OCI-LY3 (cell line): ENCODE measurements around the gene PLEKHA8.

Experiments
- H2AFZ ChIP-seq: fragments of 200-600, 300-600 bp; shearing (Covaris generic); 2 replicates; pipeline ENCODE4 v1.6.0; 2014; ENCODE audit warnings: antibody characterized with exemption, low read depth, low read length
- H3K27ac ChIP-seq: fragments of 200-600, 300-600 bp; sonication (generic); 2 replicates; pipeline ENCODE4 v1.5.1; 2014; ENCODE audit warnings: mild to moderate bottlenecking, low read length, moderate library complexity, mixed read lengths
- H3K27me3 ChIP-seq: fragments of 200-600, 300-600 bp; sonication (generic); 2 replicates; pipeline ENCODE4 v1.6.1; 2014; ENCODE audit warnings: low read depth, low read length, mixed read lengths
- H3K36me3 ChIP-seq: fragments of 200-600, 300-600 bp; sonication (generic); replicated peaks from 2 replicates; pipeline ENCODE3; 2014; ENCODE audit warnings: low read depth, low read length, mixed read lengths
- H3K4me1 ChIP-seq: fragments of 300-600, 200-600 bp; sonication (generic); 2 replicates; pipeline ENCODE4 v1.6.1; 2014; ENCODE audit warnings: low read length, mixed read lengths
- H3K4me2 ChIP-seq: fragments of 200-600, 300-600 bp; sonication (generic); 2 replicates; pipeline ENCODE4 v1.6.1; 2014; ENCODE audit warnings: low read length, mixed read lengths
- H3K4me3 ChIP-seq: fragments of 300-600, 200-600 bp; sonication (generic); 2 replicates; pipeline ENCODE4 v1.5.1; 2014; ENCODE audit warnings: antibody characterized with exemption, mild to moderate bottlenecking, low read length, moderate library complexity
- H3K79me2 ChIP-seq: fragments of 300-600, 200-600 bp; shearing (Covaris generic); 2 replicates; pipeline ENCODE4 v1.6.1; 2014; ENCODE audit warnings: mild to moderate bottlenecking, low read length, mixed read lengths
- H3K9ac ChIP-seq: fragments of 300-600, 200-600 bp; shearing (Covaris generic); 2 replicates; pipeline ENCODE4 v1.6.0; 2014; ENCODE audit warnings: mild to moderate bottlenecking, low read length, moderate library complexity
- H3K9me3 ChIP-seq: fragments of 200-600, 300-600 bp; shearing (Covaris generic); 2 replicates; pipeline ENCODE4 v1.6.1; 2014; ENCODE audit warnings: low read length, mixed read lengths; ENCODE audit not compliant: insufficient read depth
- H4K20me1 ChIP-seq: fragments of 200-600, 300-600 bp; sonication (generic); 2 replicates; pipeline ENCODE4 v1.6.1; 2016; ENCODE audit warnings: low read length, mixed read lengths; ENCODE audit not compliant: insufficient read depth
- CTCF ChIP-seq: fragments of 200-600, 300-600 bp; sonication (generic); IDR thresholded peaks from 2 replicates; pipeline ENCODE4 v1.5.1; 2014; ENCODE audit warnings: antibody characterized with exemption, low read length, low read depth
- EZH2phosphoT487 ChIP-seq: fragments of 200-600 bp; shearing (Covaris generic); IDR thresholded peaks from 2 replicates; pipeline ENCODE4 v1.6.1; 2018; ENCODE audit warnings: antibody characterized with exemption, mixed run types, low read depth

Gene PLEKHA8

GRCh38 chr7:30032310-30033125 lies 4.3 kb downstream of the PLEKHA8 start:
- H3K27ac ChIP-seq, result no peak overlapping the region
- H3K9me3 ChIP-seq, result no peaks in the 10 kb centered on the region
- H3K4me1 ChIP-seq, result peaks cover 20% of the 10 kb centered on the region
- no peak overlapping the region for H2AFZ ChIP-seq
- TF ChIP-seq EZH2phosphoT487 (no peak), CTCF (no peak)
- no peaks in the 10 kb centered on the region for H3K27me3 ChIP-seq
- peaks cover 41% of the 10 kb centered on the region for H3K79me2 ChIP-seq
- peak overlapping the region; percentile 30 for H3K4me2 ChIP-seq
- H3K9ac ChIP-seq, result no peak overlapping the region
- peaks cover 33% of the 10 kb centered on the region for H4K20me1 ChIP-seq
- H3K4me3 ChIP-seq, result no peak overlapping the region
- H3K36me3 ChIP-seq, result peaks cover 3% of the 10 kb centered on the region

- H3K36me3 ChIP-seq, result peaks cover 3% of the 10 kb centered on the region
- H3K79me2 ChIP-seq, result peaks cover 31% of the 10 kb centered on the region
- H3K9ac ChIP-seq, result no peak overlapping the region
- H2AFZ ChIP-seq, result no peak overlapping the region
- peaks cover 18% of the 10 kb centered on the region for H3K4me1 ChIP-seq
- TF ChIP-seq CTCF (no peak), EZH2phosphoT487 (no peak)
- H3K27me3 ChIP-seq, result no peaks in the 10 kb centered on the region
- H3K9me3 ChIP-seq, result no peaks in the 10 kb centered on the region
- H4K20me1 ChIP-seq, result peaks cover 34% of the 10 kb centered on the region
- H3K4me3 ChIP-seq, result no peak overlapping the region
- H3K4me2 ChIP-seq, result no peak overlapping the region
- no peak overlapping the region for H3K27ac ChIP-seq
These were observed 6.3 kb downstream of the PLEKHA8 start for GRCh38 chr7:30034501-30034900.

GRCh38 chr7:30036220-30036619 lies 8.0 kb downstream of the PLEKHA8 start:
- Histone ChIP-seq H3K4me3 (no peak overlapping the region), H3K27ac (no peak overlapping the region), H4K20me1 (peaks cover 22% of the 10 kb centered on the region; the same call in 1 of the 2 replicates), H3K27me3 (no peaks in the 10 kb centered on the region), H2AFZ (no peak overlapping the region), H3K36me3 (peaks cover 3% of the 10 kb centered on the region), H3K79me2 (peaks cover 18% of the 10 kb centered on the region), H3K9me3 (no peaks in the 10 kb centered on the region), H3K9ac (no peak overlapping the region), H3K4me2 (no peak overlapping the region), H3K4me1 (peaks cover 10% of the 10 kb centered on the region)
- TF ChIP-seq EZH2phosphoT487 (no peak), CTCF (no peak)

- H3K27ac ChIP-seq, result no peak overlapping the region
These were observed 10.2 kb downstream of the PLEKHA8 start for GRCh38 chr7:30038196-30038980.

More at GRCh38 chr7:30038196-30038980, 10.2 kb downstream of the PLEKHA8 start:
- H3K9ac ChIP-seq, result no peak overlapping the region
- H3K4me2 ChIP-seq, result no peak overlapping the region
- H2AFZ ChIP-seq, result no peak overlapping the region
- no peaks in the 10 kb centered on the region for H3K9me3 ChIP-seq
- no peaks in the 10 kb centered on the region for H3K27me3 ChIP-seq
- TF ChIP-seq CTCF (no peak), EZH2phosphoT487 (no peak)
- H3K4me3 ChIP-seq, result no peak overlapping the region
- H3K36me3 ChIP-seq, result peaks cover 3% of the 10 kb centered on the region
- H4K20me1 ChIP-seq, result peaks cover 15% of the 10 kb centered on the region; the same call in 1 of the 2 replicates
- no peaks in the 10 kb centered on the region for H3K4me1 ChIP-seq
- H3K79me2 ChIP-seq, result peaks cover 6% of the 10 kb centered on the region; the same call in 1 of the 2 replicates
